SH-SY5Y (cell line): ENCODE results near the gene ST8SIA5.

Source experiments
- GATA2 ChIP-seq: IDR thresholded peaks from 2 replicates; pipeline ENCODE4 v1.6.1; 2011; ENCODE audit warnings: mild to moderate bottlenecking, low read depth, low read length
- GATA3 ChIP-seq: IDR thresholded peaks from 2 replicates; pipeline ENCODE4 v1.6.1; 2011; ENCODE audit warnings: low read depth, mild to moderate bottlenecking, low read length, moderate library complexity

GRCh38 chr18:46715062-46715461 is 41.8 kb downstream of the ST8SIA5 start:
- TF ChIP-seq GATA3: no peak
- no peak for TF ChIP-seq GATA2
